HUES6 (cell line): Measurements from ENCODE around the gene CYP4F2.
"Not testable (repeated sequence)": the region's sequence is repeated elsewhere in the genome, so short reads cannot be mapped to it uniquely, and the experiment has no call there.

ENCODE experiments used
- H3K27ac ChIP-seq: 2 replicates; pipeline ENCODE4 v1.7.0; 2013; ENCODE audit warnings: low read depth, mild to moderate bottlenecking, low read length, inconsistent platforms
- H3K27me3 ChIP-seq: 2 replicates; pipeline ENCODE4 v1.6.1; 2013; ENCODE audit warnings: low read length; ENCODE audit not compliant: control insufficient read depth, insufficient read depth
- H3K36me3 ChIP-seq: 2 replicates; pipeline ENCODE4 v1.6.1; 2013; ENCODE audit warnings: low read length; ENCODE audit not compliant: control insufficient read depth, insufficient read depth
- H3K4me1 ChIP-seq: 2 replicates; pipeline ENCODE4 v1.6.1; 2013; ENCODE audit warnings: low read length; ENCODE audit not compliant: control insufficient read depth, insufficient read depth
- H3K4me3 ChIP-seq: 2 replicates; pipeline ENCODE4 v1.5.1; 2013; ENCODE audit warnings: low read depth, low read length
- H3K9ac ChIP-seq: one replicate; pipeline ENCODE4 v1.6.1; 2013; ENCODE audit warnings: mild to moderate bottlenecking, low read length
- H3K9me3 ChIP-seq: 2 replicates; pipeline ENCODE4 v1.6.1; 2013; ENCODE audit warnings: low read depth, low read length; ENCODE audit not compliant: control insufficient read depth, insufficient read depth

Gene CYP4F2

DNA sequence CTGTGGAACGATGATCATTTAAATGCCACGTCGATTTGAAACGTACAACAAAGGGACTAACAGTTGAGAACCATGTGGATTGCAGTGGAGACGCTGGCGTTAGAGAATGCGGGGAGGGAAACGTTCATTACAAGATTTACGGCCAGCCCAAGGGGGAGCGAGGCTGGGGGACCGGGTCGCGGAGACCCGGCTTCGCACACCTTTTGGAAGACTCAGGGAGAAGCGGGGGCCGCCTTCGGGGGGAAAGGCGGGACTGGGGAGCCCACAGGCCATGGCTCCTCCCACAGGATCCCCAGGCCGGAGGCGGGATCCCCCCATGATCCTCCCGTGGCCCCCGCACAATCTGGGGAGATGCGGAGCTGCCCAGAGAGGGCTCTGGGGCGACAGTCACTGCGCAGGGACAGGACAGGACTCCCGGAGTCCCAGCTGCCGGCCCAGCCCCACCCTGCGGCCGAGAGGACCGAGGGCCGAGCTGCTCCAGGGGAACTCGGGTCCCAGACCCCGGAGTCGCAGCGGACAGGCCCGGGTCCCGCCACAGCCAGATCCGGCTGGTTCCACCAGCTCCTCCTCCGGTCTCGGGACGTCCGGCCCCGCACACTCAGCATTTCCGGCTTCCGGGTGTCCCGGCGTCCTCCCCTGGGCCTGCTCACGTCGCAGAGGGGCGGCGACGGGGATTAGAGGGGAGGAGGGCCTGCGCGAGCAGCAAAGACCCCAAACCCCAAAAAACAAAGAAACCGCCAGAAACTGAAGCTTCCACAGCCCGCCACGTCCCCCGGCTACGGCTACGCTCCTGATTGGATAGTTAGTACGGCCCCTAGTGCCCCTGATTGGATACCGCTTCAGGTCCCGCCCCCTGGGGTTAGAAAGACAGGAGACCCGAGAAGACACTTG lies 61.3 kb downstream of the CYP4F2 start:
- Histone ChIP-seq H3K9me3 (no peaks in the 10 kb centered on the region; the same call in 1 of the 2 replicates), H3K36me3 (no peaks in the 10 kb centered on the region), H3K27me3 (peaks cover 14% of the 10 kb centered on the region; the same call in 1 of the 2 replicates), H3K27ac (peak overlapping the region; percentile 98), H3K4me1 (peaks cover 16% of the 10 kb centered on the region), H3K9ac (peak overlapping the region; percentile 95), H3K4me3 (peak overlapping the region; percentile 74)

DNA sequence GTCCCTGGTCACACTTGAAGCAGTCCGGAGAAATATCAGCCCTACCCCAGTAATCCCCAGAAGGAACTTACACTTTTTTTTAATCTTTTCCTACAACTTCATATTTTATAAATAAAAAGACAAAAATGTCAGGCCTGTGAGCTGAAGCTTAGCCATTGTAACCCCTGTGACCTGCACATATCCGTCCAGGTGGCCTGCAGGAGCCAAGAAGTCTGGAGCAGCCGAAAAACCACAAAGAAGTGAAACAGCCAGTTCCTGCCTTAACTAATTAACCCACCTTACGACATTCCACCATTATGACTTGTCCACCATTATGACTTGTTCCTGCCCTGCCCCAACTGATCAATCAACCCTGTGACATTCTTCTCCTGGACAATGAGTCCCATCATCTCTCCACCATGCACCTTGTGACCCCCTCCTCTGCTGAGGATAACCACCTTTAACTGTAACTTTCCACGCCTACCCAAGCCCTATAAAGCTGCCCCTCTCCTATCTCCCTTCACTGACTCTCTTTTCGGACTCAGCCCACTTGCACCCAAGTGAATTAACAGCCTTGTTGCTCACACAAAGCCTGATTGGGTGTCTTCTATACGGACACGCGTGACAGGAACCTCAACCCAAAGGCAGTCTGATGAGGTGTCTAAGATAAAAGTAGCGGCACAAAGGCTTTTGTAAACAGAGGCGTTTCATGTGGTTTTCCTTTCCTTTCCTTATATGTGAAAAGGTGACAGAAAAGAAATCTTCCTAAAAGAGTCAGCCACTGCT lies 62.1 kb downstream of the CYP4F2 start:
- not testable (repeated sequence) for H3K9me3 ChIP-seq
- peaks cover 16% of the 10 kb centered on the region for H3K4me1 ChIP-seq
- H3K9ac ChIP-seq: peak overlapping the region; percentile 95

DNA sequence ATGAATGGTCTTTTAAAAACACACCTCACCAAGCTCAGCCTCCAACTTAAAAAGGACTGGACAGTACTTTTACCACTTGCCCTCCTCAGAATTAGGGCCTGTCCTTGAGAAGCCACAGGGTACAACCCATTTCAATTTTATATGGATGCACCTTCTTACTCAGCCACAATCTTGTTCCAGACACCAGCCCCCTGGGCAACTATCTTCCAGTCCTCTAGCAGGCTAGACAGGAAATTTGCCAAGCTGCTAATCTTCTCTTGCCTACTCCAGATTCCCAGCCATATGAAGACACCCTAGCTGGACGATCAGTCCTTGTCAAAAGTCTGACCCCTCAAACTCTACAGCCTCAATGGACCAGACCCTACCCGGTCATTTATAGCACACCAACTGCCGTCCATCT lies 63.6 kb downstream of the CYP4F2 start:
- Histone ChIP-seq H3K4me1 (peaks cover 16% of the 10 kb centered on the region), H3K27me3 (peaks cover 23% of the 10 kb centered on the region; the same call in 1 of the 2 replicates)
- H3K4me3 ChIP-seq, H3K36me3 ChIP-seq, H3K27ac ChIP-seq, H3K9me3 ChIP-seq, H3K9ac ChIP-seq: not testable (repeated sequence)

More for the DNA sequence above, 62.1 kb downstream of the CYP4F2 start:
- Histone ChIP-seq H3K4me3 (peak overlapping the region; percentile 74), H3K27me3 (peaks cover 19% of the 10 kb centered on the region; the same call in 1 of the 2 replicates), H3K27ac (peak overlapping the region; percentile 98)
- H3K36me3 ChIP-seq: not testable (repeated sequence)

DNA sequence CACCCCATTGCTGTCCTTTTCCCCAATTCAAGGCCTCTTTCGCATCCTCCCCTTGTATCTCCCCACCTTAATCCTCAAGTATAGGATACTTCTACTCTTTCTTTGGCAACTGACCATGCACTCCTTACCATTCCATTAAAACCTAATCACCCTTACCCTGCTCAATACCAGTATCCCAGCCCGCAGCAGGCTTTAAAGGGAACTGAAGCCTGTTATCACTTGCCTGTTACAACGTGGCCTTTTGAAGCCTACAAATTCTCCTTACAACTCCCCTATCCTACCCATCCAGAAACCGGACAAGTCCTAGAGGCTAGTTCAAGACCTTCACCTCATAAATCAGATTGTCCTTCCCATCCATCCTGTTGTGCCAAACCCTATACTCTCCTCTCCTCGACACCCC lies 66.2 kb downstream of the CYP4F2 start:
- Histone ChIP-seq H3K4me3 (no peak overlapping the region), H3K36me3 (no peaks in the 10 kb centered on the region), H3K4me1 (0 out of 2 replicates have a peak, but pooled peaks cover 5% of the 10 kb centered on the region), H3K9ac (no peak overlapping the region), H3K27ac (no peak overlapping the region), H3K9me3 (peaks cover 5% of the 10 kb centered on the region; the same call in 1 of the 2 replicates), H3K27me3 (peaks cover 23% of the 10 kb centered on the region; the same call in 1 of the 2 replicates)

DNA sequence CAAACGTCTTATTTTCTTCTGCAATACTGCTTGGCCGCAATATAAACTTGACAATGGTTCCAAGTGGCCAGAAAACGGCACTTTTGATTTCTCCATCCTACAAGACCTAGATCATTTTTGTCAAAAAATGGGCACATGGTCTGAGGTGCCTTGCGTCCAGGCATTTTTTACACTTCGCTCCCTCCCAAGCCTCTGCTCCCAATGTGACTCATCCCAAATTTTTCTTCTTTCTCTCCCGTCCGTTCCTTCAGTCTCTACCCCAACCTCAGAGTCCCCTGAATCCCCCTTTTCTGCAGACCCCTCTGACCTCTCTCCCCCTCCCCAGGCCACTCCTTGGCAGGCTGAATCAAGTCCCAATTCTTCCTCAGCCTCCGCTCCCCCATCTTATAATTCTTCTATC lies 68.1 kb downstream of the CYP4F2 start:
- Histone ChIP-seq H3K27ac (no peak overlapping the region), H3K4me3 (no peak overlapping the region), H3K9me3 (peaks cover 5% of the 10 kb centered on the region; the same call in 1 of the 2 replicates)

DNA sequence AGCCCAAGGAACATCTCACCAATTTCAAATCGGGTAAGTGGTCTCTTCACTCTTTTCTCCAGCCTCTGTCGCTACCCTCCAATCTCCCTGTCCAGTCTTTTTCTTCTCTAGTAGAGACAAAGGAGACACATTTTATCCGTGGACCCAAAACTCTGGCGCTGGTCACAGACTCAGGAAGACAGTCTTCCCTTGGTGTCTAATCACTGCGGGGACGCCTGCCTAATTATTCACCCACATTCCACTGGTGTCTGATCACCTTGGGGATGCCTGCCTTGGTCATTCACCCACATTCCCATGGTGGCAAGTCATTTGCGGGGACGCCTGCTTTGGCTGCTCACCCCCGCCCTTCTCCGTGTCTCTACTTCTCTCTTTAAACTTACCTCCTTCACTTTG lies 68.6 kb downstream of the CYP4F2 start:
- no peaks in the 10 kb centered on the region for H3K4me1 ChIP-seq
- H3K27ac ChIP-seq: no peak overlapping the region
- H3K27me3 ChIP-seq: peaks cover 17% of the 10 kb centered on the region; the same call in 1 of the 2 replicates
- peaks cover 5% of the 10 kb centered on the region; the same call in 1 of the 2 replicates for H3K9me3 ChIP-seq
- H3K36me3 ChIP-seq: no peaks in the 10 kb centered on the region
- H3K4me3 ChIP-seq: no peak overlapping the region
- H3K9ac ChIP-seq: no peak overlapping the region

More for the DNA sequence above, 68.1 kb downstream of the CYP4F2 start:
- no peaks in the 10 kb centered on the region for H3K4me1 ChIP-seq
- H3K9ac ChIP-seq: no peak overlapping the region
- H3K27me3 ChIP-seq: peaks cover 17% of the 10 kb centered on the region; the same call in 1 of the 2 replicates
- no peaks in the 10 kb centered on the region for H3K36me3 ChIP-seq

DNA sequence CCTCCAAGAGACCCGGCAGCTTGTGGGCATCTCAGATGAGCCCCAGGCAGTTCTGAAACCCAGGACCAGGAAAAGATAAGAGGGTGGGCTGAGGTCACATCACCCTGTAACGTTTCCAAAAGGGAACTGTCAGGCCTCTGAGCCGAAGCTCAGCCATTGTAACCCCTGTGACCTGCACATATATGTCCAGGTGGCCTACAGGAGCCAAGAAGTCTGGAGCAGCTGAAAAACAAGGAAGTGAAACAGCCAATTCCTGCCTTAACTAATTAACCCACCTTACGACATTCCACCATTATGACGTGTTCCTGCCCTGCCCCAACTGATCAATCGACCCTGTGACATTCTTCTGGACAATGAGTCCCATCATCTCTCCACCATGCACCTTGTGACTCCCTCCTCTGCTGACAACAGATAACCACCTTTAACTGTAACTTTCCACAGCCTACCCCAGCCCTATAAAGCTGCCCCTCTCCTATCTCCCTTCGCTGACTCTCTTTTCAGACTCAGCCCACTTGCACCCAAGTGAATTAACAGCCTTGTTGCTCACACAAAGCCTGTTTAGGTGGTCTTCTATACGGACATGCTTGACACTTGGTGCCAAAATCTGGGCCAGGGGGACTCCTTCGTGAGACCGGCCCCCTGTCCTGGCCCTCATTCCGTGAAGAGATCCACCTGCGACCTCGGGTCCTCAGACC lies 69.1 kb downstream of the CYP4F2 start:
- H3K27ac ChIP-seq, H3K36me3 ChIP-seq, H3K4me3 ChIP-seq, H3K4me1 ChIP-seq, H3K9me3 ChIP-seq, H3K9ac ChIP-seq: not testable (repeated sequence)
- peaks cover 17% of the 10 kb centered on the region; the same call in 1 of the 2 replicates for H3K27me3 ChIP-seq

DNA sequence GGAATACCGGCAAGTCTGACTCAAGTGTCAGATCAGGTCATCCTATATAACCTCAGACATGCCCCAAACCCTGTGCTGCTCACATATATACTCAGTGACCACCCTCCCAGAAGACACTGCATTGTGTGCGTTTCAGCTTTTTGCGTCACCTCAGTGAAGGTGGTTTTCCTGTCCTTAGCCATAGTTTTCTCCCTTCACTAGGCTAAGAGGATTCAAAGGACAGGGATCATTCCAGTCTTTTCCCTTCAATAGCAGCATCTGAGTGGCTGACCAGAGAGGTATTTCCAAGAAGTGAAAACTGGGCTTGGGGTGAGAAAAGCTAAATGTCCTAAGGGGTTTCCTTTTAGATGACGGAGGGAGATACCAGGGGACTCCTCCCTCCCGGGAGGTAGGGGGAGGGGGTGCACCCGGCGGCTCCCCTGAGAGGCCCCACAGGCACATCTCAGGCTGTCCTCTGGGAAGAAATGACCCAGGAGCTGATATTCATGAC lies 69.7 kb downstream of the CYP4F2 start:
- H3K9me3 ChIP-seq: peaks cover 5% of the 10 kb centered on the region; the same call in 1 of the 2 replicates
- no peak overlapping the region for H3K9ac ChIP-seq
- H3K36me3 ChIP-seq: no peaks in the 10 kb centered on the region
- H3K4me1 ChIP-seq: no peaks in the 10 kb centered on the region
- H3K27me3 ChIP-seq: peaks cover 11% of the 10 kb centered on the region; the same call in 1 of the 2 replicates
- no peak overlapping the region for H3K27ac ChIP-seq
- no peak overlapping the region for H3K4me3 ChIP-seq
